Superior temporal gyrus (tissue), 1 donor: ENCODE measurements around the gene GMPR2.
A peak's percentile ranks its signal among the peaks of the same experiment; 100 is the strongest.
"Not testable (repeated sequence)": the region's sequence is repeated elsewhere in the genome, so short reads cannot be mapped to it uniquely, and the experiment has no call there.

Experiments
- DNase-seq: peaks from one replicate; pipeline ENCODE4 v3.0.0-alpha.2; 2016; ENCODE audit errors: extremely low spot score

GMPR2 gene

GRCh38 chr14:24231263-24232120, 1.2 kb upstream of the GMPR2 start:
- no peak for DNase-seq

- peak; percentile 96 for DNase-seq
Measured at GRCh38 chr14:24232121-24232644, 546 bp upstream of the GMPR2 start, which contains the start of gene NEDD8. Gene NEDD8 (minus strand): TSS chr14:24232367. CDS start chr14:24232267, 100 bp downstream.

DNA sequence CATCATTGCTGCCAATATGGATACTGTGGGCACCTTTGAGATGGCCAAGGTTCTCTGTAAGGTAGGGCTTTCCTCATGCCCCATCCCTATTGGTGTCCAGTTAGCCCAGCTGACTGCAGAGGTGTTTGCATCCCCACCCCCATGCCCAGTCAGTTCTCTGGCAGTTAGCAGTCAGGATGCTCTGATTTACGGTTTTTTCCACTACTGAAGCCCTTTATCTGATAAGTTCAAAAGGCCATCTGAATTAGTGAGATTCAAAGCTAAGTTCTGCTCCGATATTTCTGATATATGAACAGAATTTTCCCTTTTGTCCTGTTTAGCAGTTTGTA, 773 bp downstream of the GMPR2 start:
- DNase-seq: no peak

- no peak for DNase-seq
Measured at GRCh38 chr14:24234095-24235005, 1.6 kb downstream of the GMPR2 start.

DNA sequence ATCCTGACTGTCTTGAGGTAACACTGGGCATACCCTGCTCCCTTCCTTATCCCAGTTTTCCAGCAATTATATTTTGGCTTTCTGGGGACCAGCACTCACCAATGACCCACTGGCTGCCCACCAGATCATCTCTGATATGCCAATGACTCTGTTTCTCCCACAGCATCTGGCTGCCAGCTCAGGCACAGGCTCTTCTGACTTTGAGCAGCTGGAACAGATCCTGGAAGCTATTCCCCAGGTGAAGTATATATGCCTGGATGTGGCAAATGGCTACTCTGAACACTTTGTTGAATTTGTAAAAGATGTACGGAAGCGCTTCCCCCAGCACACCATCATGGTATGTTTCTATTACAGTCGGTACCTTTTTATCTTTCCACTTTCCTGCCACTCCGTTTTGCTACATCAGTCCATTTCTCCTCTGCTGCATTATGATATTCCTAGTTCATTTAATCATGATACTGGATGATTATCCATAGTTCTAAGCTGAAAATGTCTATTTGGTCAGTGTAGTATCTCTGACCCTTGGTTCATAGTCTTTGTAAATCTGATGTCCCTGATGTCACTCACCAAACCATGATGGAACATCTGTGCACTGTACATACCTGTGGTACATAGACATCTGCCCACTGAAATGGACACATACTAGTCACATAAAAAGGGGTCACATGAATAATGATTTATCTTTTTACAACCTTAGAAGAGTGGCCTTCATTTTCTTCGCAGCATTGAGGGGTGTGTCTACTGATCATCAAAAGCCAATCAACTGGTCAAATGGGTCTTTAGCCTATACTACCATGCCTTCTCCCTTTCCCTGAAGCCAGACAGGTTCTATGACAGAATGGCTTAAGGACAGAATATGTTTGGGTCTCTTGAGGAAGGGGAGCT, 3.3 kb downstream of the GMPR2 start:
- no peak for DNase-seq

DNA sequence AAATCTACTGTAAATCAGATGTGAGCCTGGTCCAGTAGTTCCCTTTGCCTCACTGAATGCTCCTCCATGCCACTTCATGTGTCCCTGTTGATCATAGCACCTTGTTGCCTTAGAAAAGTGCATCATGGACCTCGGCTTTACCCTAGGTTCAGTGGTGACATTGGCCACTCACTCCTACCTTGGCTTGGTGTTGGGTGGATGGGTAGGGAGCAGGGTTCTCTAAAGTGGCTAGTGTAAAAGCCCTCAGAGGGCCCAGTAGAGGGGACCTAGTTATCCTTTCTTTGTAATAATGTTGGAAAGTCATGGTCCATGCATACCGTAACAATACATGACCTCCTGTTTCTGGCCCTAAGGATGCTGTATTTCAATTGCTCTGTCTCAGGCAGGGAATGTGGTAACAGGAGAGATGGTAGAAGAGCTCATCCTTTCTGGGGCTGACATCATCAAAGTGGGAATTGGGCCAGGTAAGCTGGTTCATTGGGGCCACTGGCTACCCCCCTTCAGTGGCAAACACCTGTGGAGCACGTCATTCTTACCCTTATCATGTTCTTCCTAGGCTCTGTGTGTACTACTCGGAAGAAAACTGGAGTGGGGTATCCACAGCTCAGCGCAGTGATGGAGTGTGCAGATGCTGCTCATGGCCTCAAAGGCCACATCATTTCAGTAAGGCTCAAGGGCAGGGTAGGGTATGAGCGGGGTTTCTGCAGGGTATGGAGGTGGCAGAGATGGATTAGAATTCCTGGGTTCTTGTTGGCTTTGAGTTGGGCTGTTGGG, 4.1 kb downstream of the GMPR2 start:
- DNase-seq: no peak

DNA sequence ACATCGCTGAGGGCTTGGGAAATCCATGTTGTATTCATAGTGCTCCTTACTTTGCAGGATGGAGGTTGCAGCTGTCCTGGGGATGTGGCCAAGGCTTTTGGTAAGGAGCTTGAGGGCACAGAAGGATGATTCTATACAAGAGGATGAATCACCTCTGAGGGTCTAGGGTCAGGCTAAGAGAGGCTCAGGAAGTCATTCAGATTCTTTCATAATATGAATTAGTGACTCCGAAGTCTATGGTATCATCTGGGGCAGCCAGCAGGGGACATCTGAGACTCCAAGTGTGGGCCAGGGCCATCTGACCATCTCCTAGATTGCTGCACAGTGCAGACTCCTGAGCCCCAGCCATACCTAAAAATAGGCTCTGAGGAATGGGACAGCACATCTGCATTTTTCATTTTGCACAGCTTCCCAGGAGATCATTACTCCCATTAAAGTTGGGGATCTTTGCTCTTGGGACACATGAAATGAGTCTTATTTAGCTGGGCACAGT, 4.8 kb downstream of the GMPR2 start:
- no peak for DNase-seq

- DNase-seq: no peak
Measured at GRCh38 chr14:24238123-24238522, 5.4 kb downstream of the GMPR2 start.

GRCh38 chr14:24238527-24239037, 5.9 kb downstream of the GMPR2 start:
- no peak for DNase-seq

DNA sequence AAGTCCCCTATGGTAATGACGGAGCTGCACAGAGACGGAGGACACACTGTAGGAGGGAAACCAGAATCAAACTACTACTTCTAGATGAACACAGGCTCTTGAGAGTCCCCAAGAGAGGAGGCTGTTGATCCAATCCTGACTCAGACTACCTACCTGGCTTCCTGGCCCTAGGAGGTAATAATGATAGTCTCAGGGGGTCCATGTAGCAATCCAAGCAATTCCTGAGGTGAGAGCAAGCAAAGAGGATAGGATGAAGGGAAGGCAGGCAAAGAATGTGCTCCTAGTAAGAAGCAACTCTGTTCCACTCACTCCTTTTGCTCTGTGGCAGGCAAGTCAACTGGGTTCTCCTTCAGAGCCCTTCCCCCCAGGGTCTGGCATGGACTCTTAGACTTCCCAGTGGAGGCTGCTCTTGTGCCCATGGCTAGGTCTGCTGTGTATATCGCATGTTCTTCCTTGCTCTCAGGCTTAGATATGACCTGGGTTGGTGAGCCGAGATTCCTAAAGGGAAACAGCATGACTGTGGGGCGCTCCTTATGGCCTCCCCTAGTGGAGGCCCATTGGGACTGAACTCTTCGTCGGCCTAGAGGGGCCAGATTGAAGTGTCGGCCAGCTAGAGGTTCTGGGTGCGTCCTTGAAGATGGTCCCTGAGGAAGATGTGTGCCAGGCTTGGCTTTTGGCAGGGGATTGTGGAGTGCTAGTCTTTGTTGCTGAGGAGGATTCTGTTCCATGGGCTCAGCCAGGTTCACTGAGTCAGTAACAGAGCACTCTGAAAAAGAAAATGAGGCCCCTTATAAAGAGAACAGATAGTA, 7.6 kb downstream of the GMPR2 start:
- DNase-seq: no peak

DNA sequence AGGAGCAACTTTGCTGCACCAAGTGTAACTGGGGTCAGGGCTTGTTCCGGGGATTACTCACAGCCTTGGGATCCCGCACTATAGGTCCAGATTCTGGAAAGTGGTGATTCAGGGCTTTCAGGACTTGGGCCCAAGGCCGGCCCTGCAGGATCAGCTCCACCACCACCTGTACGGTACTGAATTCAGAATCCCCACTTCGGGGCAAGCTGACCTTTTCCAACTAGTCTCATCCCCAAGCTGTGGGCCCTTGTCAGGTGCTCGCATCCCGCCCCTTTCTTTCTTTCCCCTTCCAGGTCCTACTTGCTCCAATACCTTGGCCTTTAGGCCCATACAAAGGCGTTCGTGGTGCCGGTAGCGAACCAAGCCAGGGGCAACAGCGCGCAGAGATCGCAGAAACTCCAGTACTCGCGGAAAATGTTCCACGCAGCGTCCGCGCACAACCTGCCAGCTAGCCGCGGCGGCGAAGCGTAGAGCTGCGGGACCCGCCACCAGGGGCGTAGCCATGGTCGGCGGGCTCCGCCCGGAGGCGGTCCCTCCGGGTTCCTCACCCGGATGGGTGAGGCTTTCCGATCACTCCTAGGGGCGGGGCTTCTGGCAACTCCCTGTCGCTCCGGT, 9.2 kb downstream of the GMPR2 start:
- DNase-seq: no peak

- no peak for DNase-seq
Measured at GRCh38 chr14:24243336-24243836, 10.7 kb downstream of the GMPR2 start.

GRCh38 chr14:24245350-24245749, 12.6 kb downstream of the GMPR2 start:
- not testable (repeated sequence) for DNase-seq

GRCh38 chr14:24246765-24247212, 14.1 kb downstream of the GMPR2 start:
- DNase-seq: no peak

GRCh38 chr14:24247422-24247821, 14.7 kb downstream of the GMPR2 start:
- no peak for DNase-seq

DNA sequence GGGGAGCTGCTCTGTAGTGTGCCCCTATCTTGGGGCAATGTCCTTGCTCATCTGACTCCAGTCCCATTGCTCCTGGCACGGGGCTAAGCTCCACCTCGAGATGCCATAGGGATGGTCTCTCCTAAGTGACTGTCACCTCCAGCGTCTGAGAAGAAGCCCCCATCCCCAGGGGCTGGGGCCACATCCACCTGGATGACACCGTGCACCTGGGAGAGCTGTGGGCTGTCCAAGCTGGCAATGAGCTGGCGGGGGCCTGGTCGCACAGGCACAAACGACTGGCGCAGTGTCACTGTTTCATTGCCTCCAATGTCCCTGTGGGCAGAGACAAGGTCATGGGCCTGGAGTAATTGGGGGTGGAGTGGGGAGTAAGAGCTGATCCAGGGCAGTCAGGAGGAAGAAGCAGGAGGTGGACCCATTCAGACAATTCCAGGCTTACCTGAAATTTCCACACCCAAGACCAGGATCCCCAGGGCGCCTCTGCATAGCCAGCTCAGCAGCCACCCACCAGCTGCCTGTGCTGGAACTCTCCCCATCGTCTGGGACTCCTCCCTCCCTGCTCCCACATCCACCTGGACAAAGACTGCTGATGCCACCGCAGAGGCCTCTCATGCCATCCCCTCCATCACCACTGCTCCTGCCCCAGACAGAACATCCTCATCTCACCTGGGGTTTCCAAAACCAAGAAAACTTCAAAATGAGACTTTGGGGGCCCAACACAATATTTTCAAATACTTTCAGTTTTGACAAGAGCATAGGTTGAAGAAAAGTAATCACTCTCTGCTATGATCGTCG, 16.7 kb downstream of the GMPR2 start:
- DNase-seq: no peak

DNA sequence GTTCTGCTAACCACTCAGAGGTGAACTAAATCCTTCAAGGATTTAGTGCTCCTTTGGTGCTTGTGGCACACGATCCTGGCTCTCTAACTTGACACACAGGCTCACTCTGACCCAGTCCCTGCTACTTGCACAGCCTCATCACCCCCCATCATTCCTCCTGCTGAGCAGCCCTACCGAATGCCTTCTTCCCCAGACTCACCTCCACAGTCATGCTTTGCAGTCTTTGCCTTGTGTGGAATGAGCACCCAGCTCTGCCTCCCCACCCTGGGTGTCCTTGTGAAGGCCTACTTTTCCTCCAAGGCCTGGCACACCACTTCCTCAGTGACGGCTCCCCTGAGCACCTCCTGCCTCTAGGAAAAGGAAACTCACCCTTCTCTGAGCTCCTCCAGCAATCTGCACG, 17.6 kb downstream of the GMPR2 start:
- DNase-seq: no peak

- DNase-seq: no peak
Measured at GRCh38 chr14:24251880-24252288, 19.2 kb downstream of the GMPR2 start.
